Globus pallidus (tissue), 1 donor: ENCODE results near the gene TNIP3.
"Not testable (repeated sequence)": the region's sequence is repeated elsewhere in the genome, so short reads cannot be mapped to it uniquely, and the experiment has no call there.

Experiments used
- DNase-seq: peaks from one replicate; pipeline ENCODE4 v3.0.0-alpha.2; 2015; ENCODE audit warnings: low spot score

The TNIP3 gene, protein sequence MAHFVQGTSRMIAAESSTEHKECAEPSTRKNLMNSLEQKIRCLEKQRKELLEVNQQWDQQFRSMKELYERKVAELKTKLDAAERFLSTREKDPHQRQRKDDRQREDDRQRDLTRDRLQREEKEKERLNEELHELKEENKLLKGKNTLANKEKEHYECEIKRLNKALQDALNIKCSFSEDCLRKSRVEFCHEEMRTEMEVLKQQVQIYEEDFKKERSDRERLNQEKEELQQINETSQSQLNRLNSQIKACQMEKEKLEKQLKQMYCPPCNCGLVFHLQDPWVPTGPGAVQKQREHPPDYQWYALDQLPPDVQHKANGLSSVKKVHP

DNA sequence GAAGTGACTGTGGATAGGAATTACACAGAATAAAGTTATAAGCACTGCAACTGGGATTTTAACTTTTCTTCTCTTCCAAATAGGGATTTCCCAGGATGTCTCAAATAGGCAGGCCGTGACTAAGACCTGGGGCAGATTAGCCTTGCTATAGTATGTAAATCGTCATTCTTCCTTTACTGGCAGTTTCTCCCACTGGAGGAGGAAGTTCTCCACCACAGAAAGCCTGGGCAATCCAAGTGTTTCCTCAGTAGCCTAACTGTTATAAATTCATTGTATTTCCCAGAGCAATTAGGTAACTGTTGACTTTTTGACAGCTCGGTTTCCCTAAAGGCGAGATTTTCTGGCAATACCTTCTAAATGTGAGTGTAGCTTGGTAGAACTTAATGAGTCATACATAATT is at the start of gene TNIP3:
TNIP3 (minus strand) TSS at position 31 of the 400 bp plus-strand sequence. CDS start 196 bp downstream, outside the sequence.
- DNase-seq, result no peak

DNA sequence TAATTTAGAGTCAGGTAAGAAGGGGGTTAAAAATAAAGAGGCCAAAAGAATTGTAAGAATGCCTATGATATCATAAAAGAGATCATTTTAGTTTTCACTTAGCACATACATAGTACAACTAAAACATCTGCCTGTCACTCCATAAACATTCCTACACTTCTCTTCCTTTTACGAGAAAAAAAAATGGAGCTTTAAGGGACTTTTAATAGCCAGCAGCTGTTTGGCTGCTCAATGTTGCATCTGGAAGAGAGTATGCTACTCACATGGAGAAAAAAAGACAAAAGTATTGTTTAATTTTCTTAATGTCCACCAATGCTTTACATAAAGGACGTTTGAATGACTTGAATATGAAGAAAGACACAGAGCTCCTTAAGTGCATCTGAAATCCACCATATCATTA is 48.7 kb upstream of the TNIP3 start:
- DNase-seq, result no peak

DNA sequence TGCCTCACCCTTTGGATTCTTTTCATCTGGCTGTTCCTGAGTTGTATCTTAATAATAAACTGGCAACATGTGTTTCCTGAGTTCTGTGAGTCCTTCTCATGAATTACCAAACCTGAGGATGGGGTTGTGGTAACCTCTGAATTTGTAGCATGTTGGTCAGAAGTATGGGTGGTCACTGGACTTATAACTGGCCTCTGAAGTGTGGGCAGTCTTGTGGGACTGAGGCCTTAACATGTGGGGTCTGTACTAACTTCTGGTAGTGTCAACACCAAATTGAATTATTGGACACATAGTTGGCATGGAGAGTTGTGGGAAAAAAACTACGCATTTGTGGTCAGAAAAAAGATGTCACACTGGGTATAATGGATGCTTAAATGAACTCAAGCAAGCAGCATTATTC is 45.0 kb upstream of the TNIP3 start:
- DNase-seq, result no peak

DNA sequence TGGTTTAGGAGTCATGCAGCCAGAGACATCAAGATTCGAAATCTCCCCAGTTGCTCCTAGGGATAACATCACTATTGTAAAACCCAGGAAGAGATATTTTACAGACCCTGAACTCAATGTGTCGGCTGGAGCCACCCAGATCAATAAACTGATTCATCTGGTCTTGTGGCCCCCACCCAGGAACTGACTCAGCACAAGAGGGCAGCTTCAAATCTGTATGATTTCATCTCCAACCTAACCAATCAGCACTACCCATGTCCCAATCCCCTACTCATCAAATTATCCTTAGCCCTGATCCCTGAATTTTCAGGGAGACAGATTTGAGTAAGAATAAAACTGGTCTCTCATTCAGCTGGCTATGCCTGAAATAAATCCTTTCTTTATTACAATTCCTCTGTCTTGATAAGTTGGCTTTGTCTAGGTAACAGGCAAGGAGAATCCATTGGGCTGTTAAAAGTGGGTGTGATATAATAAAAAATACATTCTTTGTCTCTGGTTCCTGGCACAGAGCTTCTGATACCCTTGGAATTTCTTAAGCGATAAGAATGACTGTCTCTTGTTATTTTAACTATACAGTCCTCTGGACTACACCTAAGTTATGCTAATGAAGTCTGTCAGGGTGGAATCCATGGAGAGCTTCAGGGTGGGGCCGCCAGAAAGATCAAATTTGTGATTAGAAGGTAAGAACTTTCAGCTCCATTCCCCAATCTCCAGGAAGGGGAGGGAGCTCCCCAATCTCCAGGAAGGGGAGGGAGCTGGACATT is 44.3 kb upstream of the TNIP3 start:
- DNase-seq, result no peak

DNA sequence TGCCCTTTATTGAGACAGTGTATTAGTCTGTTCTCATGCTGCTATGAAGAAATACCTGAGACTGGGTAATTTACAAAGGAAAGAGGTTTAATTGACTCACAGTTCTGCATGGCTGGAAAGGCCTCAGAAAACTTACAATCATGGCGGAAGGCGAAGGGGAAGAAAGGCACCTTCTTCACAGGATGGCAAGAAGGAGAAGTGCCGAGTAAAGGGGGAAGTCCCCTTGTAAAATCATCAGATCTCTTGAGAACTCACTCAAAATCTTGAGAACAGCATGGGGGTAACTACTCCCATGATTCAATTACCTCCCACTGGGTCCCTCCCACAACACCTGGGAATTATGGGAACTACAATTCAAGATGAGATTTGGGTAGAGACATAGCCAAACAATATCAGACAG is 41.7 kb upstream of the TNIP3 start:
- DNase-seq, result not testable (repeated sequence)

DNA sequence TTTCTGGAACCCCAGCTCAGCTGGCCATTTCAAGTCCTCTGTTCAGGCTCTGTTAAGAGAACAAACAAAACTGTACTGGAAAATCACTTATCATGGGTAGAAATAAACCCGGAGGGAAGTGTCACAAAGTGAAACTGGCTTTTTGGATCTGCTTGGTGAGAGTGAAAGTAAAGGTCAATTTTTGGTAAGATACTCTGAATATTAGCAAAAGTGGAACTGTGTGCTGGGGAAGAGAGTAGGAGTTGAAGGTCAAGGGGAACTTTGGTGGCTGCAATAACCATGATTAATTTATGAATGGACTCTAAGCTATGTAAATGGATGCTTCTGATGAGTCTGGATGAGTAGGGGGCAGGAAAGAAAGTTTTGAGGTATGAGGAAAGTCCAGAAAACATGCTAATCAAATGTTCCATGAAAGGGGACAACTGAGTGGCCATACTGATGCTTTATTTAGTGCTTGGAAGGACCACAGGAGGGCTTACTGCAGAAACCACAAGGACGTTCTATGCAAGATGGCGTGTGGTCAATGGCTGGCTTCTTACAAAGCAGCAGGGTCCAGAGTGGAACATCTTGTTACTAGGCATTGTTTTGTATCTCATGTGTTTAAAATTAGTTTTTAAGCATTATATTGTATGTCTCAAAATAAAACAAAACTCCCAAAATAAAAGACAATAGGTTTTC is 36.8 kb upstream of the TNIP3 start:
- DNase-seq, result no peak

DNA sequence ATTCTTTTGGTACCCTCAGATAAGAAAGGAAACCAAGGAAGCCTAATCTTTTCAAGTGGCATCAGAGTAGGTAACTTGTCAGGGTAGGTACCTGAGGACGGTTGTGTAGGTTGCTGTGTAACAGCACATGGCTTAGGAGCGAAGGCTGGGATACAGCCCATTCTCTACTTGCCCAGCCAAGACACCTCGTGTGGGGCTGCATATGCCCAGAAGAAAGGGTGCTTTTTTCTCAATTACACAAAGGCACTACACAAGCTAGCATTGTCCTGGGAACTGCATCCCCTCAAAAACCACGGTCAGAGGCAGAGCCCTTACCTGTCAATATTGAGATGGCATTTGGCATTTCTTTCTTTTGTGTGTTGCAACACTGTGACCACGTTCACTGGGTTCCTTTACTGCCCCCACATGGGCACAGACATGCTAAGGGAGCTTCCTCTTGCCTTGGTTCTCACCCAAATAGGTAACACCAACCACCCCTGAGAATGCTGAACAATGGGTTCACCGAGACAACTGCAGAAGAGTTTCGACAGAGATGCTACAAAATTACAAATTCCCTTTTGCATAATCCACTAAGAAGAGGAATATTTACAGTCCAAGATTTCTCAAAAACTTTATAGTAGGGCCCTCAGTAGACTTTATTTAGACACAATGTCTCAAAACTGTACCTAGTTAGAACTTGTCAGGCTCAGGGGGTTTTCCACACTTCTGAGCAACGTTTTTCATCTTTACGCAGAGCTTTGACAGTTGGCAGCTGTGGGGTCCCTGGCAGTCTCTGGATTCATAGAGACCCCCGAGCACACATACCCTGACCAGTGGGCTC is 35.8 kb upstream of the TNIP3 start:
- no peak for DNase-seq

DNA sequence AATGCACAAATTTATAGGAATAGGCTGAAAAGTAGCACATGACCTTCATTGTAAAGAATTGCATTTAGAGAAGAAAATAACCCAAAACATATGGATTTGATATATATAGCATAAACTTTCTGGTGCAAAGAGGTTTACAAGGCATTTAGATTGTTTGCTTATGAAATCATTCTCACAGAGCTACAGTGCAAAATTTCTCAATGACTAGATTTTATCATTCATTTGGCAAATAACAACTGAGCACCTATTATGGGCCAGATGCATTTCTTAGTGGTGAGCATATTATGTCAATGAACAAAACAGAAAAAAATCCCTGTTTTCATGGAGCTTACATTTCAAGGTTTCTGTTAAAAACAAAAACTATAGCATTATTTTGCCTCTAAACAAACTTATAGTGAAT is 34.1 kb upstream of the TNIP3 start:
- no peak for DNase-seq

DNA sequence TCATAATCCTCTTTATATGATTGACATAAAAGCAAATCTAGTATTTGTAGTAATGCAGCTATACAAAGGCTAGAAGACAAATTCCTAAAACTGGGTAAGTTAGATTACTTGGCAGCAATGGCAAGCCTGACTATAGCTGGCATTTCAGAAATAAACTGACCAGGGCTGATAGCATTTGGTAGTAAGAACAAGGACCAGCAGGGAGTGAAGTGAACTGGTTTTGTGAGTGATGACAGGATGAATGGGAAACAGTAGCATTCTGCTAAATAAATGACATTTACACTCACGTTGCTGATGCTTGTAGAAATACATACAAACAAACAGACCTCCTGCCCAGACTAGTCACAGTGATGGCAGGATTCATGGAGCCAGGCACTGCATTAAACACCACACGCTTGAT is 31.5 kb upstream of the TNIP3 start:
- DNase-seq, result no peak

DNA sequence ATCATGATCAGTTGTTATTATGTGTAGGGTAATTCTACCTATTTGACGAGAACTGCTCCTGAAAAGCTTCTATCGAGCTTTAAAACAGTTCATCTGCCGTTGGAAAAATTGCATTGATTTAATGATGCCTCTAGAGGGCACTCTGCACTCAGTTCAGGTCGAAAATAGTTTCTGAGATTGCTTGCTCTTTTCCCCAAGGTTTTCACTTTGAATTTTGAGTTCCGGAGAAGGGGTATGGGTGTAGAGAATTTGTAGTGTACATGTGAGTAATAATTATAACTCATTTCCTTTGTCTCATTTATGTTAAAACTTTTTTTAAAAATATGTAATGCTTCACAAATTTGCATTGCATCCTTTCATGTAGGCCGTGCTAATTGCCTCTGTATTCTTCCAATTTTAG is 28.4 kb upstream of the TNIP3 start:
- peak; percentile 33 for DNase-seq

DNA sequence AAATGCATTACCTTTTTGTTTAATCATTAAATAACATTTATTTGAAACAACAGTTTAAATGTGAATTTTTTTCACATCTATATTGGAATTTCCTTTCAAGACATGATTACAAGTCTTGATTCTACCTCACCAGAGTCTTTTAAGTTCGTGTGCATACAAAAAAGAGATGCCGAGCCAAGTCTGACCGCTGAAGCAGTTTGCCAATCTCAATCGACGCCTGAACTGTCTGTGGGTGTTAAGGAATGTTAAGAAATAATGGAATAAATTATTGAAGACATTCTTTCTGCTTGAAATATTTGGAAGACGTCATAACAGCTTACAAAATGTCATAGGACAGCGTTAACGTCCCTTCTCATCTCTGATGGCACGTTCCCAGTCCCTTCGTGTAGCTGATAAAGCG is 27.9 kb upstream of the TNIP3 start:
- no peak for DNase-seq

DNA sequence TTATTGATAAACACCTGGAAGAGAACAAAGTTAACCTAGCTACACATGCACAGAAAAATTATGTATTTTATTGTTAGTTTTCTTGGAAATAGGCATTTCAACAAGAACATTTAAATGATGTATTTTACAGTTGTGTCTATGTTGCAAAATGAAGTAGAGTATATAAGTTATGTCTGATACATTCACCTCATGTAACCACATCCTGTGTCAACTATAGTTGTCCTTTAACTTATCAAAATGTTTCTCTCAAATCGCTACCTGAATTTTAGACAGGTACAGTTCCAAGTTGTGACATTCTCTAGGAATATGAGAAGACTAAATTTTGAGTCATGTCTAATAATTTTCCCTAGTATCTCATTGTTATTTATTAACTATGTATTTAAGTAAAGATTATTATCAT is 27.2 kb upstream of the TNIP3 start:
- DNase-seq, result no peak

DNA sequence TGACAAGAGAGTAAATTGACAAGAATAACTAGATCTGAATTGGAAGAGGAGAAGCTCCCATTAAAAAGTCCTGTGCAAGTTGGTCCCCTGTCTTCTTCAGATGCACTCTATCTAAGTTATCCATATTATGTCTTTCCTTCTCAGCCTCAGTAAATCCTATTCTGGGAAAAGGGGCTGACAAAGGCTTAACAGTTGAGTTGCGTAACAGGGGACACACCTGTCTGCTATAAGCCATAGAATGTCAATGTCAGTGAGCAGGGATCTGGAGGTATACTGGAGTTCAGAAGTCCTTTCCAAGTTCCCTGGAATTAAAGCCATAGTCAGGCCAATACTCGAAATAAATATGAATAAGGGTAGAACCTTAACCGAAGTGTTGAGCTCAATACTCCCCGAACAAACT is 26.3 kb upstream of the TNIP3 start:
- DNase-seq, result no peak

DNA sequence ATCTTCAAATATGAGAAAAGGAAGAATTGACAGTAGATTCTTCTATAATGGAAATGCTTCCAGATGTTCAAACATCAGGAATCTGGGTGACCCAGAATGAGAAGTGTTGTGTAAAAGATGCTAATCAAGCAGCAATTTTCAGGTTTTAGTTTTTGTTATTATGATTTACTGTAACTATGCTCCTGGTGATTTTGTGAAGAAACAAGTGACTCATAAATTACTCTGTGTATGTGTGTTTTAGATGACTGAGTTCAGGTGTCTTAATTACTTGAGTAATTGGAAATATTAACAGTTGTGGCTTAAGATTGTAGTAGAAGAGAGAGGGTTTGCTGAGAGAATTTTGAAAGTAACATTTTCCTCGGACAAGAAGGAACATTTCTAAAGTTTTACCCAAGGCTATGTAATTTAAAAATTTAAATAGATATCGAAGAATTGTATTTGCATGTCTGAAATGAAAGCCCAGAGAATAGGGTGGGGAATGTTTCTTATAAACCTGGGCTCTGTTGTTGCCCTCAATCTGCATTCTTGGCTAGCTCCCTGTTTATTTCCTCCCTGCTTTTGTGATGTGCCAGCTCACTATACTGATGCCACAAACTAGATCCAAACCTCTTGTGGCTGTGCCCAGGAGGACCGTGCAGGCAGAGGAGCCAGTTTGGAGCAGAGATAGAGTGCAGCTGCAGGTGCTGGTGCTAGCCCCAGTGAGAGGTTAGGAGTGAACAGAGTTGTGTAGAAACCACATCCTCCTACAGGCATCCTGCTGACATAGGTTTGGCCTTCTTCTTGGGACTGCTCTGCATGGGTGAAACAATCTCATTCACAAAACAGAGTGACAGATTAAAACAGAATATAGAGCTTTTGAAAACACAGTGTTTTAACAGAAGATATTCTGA is 25.4 kb upstream of the TNIP3 start:
- no peak for DNase-seq

DNA sequence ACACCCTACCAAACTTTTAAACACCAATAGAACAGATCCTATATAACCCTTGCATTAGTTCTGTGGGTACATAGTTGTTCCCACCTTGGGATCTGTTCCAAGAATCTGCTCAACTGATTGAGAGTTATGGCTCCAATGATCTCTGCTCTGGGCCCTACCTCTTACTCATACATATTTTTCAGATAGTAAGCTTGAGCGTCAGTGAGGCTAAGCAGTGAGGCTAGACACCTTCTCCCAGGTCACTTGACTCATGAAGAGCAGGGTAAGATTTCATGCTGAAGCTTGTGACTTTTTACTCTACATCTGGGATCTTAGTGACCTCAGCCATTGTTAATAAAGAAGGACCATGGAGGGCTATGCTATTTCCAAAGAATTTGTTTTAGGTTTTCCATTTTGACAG is 23.1 kb upstream of the TNIP3 start:
- DNase-seq, result no peak

DNA sequence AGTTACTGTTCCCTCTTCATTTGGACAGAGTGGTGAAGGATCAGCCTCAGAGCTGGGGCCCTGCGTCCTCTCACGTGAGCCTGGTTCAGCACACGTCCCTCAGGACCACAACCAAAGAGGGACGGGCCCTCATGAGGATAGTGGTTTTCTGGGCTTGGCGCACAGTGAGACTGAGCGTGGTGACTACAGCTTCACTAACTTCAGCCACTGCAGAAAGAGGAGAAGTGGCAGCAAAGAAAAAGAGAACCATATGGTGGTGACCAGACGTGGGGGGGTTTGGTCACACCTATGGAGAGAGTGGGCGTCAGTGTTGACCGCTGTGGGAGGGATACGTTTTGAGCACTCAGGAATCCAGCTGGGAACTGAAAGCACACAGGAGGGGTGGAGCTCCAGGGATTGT is 21.8 kb upstream of the TNIP3 start:
- DNase-seq, result no peak

DNA sequence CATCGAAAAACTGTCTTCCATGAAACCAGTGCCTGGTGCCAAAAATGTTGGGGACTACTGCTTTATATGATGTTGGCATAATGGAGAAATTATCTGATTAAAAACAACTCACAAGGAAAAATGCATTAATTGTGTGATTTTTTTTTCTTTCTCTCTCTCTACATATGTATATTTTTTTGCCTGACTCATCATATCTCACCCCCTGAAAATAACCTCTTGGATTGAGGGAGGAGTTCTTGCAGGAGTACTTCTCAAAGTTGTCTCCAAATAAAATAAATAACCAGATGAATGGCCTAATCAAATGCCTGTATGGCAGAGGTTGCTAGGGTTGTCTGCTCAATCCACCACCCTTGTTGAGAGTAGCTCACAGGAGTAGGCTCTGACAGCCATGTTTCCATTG is 19.9 kb upstream of the TNIP3 start:
- DNase-seq, result no peak

DNA sequence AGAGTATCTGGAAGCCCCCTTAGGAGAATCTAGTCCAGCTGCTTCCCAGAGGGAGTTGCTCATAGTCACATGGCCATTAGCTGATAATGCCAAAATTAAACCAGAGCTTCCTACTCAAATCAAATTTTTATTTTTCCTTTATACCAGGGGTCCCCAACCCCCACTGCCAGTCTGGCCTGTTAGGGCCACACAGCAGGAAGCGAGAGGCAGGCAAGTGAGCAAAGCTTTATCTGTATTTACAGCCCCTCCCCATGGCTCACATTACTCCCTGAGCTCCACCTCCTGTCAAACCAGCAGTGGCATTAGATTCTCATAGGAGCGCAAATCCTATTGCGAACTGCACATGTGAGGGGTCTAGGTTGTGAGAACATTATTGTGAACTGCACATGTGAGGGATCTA is 19.2 kb upstream of the TNIP3 start:
- DNase-seq, result no peak

DNA sequence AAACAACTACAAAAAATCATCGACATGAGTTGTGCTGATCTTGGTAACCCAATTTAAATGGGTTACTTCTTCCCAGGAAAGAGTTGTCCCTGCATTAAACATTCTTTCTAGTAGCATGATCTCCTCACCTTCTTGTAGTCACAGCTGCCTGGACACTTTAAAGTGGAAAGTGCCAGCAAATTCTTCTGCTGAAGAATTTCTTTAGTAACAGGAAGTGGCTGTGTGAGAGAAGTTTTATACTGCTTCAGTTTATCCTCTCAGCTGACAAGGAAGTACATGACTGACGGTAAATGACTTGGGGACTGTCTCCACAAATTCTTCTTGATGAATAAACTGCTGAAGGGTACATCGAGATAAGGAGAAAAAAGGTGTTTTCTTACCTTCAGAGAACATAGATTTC is 18.2 kb upstream of the TNIP3 start:
- DNase-seq, result peak; percentile 21

DNA sequence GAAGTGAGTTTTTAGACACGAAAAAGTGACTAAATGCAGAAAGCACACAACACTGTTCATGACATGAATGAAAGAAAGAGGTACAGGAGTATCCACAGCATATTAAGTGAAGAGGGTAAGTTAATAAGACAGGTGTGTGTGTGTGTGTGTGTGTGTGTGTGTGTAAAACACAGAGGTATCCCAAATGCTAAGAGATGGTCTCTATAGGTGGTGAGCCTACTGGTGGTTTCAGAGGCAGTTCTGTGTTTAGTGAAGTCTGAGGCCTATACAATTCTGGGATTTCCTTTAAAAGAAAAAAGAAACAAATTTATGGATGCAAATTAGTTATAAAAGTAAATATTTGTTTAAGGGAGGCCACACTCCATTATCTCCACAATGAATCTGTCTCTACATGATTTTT is 17.4 kb upstream of the TNIP3 start:
- DNase-seq, result no peak

DNA sequence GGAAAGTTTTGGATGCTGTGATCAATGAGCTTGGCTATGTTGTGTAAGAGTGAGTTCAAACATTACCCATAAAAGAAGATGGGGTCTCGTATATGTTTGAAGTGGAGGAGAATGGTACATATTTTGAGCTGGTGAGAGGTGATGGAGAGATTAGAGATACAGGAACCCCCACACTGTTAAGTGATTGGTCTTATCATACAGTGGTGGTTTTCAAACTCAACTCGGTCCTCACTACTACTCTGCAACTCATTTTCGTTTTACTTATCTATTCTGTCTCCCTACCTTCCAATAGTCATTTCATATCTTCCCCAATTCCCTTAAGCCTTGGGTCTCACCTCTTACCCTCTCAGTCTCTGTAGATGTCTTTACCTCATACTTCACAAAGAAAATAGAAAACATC is 16.4 kb upstream of the TNIP3 start:
- DNase-seq, result no peak
